GM18499 (cell line): ENCODE results near the gene OR1E1.
"Not testable (repeated sequence)": the region's sequence is repeated elsewhere in the genome, so short reads cannot be mapped to it uniquely, and the experiment has no call there.

Source experiments
- ATAC-seq: cut with Tn5 transposase; IDR thresholded peaks from one replicate; pipeline ENCODE4 v1.9.1; 2021; ENCODE audit warnings: moderate number of reproducible peaks; ENCODE audit not compliant: insufficient read depth, unreplicated experiment

OR1E1 gene, protein sequence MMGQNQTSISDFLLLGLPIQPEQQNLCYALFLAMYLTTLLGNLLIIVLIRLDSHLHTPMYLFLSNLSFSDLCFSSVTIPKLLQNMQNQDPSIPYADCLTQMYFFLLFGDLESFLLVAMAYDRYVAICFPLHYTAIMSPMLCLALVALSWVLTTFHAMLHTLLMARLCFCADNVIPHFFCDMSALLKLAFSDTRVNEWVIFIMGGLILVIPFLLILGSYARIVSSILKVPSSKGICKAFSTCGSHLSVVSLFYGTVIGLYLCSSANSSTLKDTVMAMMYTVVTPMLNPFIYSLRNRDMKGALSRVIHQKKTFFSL

GRCh38 chr17:3398310-3398709 lies at the start of gene OR1E1:
Gene OR1E1, minus strand, starts transcription at chr17:3398410. Its CDS starts 0 bp downstream, at chr17:3398410.
- no peak for ATAC-seq

- ATAC-seq, result no peak
Measured at GRCh38 chr17:3447625-3448024, 49.4 kb upstream of the OR1E1 start.

DNA sequence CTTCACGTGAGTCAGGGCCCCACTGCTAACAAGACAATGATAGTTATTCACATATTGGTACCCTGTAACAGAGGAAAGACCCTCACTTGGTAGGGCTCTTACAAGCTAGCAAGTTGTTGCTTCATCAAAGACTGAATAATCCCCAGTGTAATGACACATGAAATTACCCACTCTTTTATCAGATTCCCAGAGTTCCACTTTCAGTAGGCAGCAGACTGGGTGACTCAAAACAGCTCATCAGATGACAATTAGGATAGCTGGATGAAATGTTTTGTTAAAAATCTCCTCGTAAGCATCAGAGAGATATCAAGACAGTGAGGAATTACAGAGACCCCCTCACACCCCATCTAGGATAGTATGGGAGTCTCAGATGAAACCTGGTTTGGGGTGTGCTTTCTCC lies 42.2 kb upstream of the OR1E1 start:
- ATAC-seq, result no peak

- ATAC-seq, result no peak
Measured at GRCh38 chr17:3438368-3438767, 40.2 kb upstream of the OR1E1 start.

DNA sequence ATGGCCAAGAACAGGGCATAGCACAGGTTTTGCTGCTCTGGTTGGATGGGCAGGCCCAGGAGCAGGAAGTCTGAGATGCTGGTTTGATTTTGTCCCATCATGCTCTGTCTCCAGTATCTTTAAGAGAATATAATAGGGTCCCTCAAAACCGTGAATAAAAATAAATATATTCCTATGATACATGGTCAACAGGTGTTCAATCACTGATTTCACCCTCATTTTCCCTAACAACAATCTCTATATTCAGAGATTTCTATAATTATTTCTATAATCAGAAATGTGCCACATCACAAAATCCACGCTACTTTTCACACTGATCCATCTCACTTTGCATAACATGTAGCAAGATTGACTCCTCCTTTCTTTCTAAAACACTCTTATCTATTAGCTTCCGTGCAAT lies 35.5 kb upstream of the OR1E1 start, which contains the start of gene OR1E2:
OR1E2 (minus strand) TSS at position 101 of the 400 bp plus-strand sequence; CDS start at position 101, 0 bp downstream.
- no peak for ATAC-seq

DNA sequence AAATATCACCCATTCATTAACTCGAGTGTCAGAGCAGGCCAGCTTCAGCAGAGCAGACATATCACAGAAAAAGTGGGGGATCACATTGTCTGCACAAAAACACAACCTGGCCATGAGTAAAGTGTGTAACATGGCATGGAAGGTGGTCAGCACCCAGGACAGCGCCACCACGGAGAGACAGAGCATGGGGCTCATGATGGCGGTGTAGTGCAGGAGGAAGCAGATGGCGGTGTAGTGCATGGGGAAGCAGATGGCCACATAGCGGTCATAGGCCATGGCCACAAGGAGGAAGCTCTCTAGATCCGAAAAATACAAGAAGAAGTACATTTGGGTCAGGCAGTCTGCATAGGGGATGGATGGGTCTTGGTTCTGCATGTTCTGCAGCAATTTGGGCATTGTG lies 35.0 kb upstream of the OR1E1 start:
- not testable (repeated sequence) for ATAC-seq

GRCh38 chr17:3418222-3418621 lies 20.0 kb upstream of the OR1E1 start:
- no peak for ATAC-seq

- ATAC-seq, result no peak
Measured at GRCh38 chr17:3415610-3416009, 17.4 kb upstream of the OR1E1 start.

GRCh38 chr17:3412216-3412615 lies 14.0 kb upstream of the OR1E1 start:
- ATAC-seq, result not testable (repeated sequence)

- no peak for ATAC-seq
Measured at GRCh38 chr17:3411070-3411469, 12.9 kb upstream of the OR1E1 start, which contains the start of gene OR3A3. Gene OR3A3, plus strand, starts transcription at chr17:3411370.

- not testable (repeated sequence) for ATAC-seq
Measured at GRCh38 chr17:3403856-3404255, 5.6 kb upstream of the OR1E1 start.

DNA sequence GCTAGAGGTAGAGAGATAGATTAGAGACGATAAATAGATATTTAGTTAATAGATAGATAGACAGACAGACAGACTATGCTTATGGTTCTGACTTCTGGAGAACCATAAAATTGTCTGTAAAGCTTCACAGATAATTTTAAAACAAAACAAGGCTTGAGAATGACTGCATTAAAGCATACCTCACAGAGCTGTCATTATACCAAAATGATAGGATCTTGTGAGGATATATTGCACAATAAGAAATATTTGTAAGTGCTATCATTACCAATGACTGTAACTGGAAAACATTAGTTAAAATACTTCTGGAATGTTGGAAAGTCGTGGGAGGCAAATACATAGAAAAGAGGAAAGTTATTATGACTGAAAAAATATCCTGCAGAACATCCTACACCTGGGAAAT lies 3.6 kb upstream of the OR1E1 start:
- ATAC-seq, result no peak

- no peak for ATAC-seq
Measured at GRCh38 chr17:3400055-3400454, 1.8 kb upstream of the OR1E1 start.

- ATAC-seq, result not testable (repeated sequence)
Measured at GRCh38 chr17:3397801-3398200, 409 bp downstream of the OR1E1 start.

DNA sequence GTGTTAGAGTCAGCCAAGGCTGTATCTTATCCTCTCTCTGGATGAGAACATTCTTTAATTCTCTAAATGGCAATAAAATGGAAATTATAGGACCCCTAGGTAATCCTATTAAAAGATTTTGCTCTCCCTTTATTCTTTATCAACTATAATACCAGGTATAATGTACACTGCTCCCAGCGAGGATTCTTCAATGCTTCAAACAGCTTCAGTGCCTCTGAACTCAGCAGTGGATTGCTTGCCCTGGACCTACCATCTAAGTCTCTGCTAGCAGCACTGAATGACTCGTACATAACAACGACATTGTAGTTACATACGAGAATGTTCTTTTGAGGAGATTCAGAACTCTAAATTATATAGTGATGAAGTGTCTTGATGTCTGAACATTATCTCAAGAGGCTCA lies 8.4 kb downstream of the OR1E1 start:
- ATAC-seq, result no peak

DNA sequence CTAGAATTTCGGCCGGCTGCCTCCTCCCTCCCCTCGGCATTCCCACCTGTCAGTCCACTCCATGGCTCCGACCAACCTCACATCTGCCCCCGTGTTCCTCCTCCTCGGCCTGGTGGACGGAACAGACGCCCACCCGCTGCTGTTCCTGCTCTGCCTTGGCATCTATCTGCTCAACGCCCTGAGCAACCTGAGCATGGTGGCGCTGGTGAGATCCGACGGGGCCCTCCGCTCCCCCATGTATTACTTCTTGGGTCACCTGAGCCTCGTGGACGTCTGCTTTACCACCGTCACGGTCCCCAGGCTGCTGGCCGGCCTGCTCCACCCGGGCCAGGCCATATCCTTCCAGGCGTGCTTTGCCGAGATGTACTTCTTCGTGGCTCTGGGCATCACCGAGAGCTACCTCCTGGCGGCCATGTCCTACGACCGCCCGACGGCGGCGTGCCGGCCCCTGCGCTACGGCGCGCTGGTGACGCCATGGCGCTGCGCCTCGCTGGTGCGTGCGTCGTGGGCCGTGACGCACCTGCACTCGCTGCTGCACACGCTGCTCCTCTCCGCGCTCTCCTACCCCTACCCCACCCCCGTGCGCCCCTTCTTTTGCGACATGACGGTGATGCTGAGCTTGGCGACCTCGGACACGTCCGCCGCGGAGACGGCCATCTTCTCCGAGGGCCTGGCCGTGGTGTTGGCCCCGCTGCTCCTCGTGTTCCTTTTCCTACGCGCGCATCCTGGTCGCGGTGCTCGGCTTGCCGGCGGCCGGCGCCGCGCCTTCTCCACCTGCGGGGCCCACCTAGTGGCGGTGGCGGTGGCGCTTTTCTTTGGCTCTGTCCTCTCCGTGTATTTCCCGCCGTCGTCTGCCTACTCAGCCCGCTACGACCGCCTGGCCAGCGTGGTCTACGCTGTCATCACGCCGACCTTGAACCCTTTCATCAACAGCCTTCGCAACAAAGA lies 12.1 kb downstream of the OR1E1 start, which contains the start of gene OR3A2:
OR3A2 (minus strand) TSS at position 440 of the 948 bp plus-strand sequence.
- ATAC-seq, result no peak

DNA sequence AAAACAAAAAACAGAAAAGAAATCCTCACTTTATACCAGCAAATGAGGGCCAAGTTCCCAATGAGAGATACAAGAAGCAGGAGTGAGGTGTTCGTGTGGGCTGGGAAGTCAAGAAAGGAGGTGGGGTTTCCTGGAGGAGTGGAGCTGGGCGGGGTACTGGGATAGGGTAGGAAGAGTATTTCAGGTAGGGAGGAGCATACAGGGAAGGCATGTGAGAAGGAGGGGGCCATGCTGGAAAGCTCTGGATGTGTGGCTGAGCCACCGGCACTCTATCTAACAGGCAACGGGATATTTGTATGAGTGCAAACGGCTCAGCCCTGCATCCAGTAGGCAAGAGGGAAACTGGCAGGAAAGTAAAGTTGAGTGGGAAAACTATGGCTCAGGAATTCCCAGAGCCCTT lies 16.3 kb downstream of the OR1E1 start:
- ATAC-seq, result no peak

- ATAC-seq, result no peak
Measured at GRCh38 chr17:3378321-3378720, 19.9 kb downstream of the OR1E1 start.

DNA sequence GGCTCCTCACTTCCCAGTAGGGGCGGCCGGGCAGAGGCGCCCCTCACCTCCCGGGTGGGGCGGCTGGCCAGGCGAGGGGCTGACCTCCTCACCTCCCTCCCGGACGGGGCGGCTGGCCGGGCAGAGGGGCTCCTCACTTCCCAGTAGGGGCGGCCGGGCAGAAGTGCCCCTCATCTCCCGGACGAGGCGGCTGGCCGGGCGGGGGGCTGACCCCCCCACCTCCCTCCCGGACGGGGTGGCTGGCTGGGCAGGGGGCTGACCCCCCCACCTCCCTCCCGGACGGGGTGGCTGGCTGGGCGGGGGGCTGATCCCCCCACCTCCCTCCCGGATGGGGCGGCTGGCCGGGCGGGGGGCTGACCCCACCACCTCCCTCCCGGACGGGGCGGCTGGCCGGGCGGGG lies 27.0 kb downstream of the OR1E1 start:
- ATAC-seq, result not testable (repeated sequence)
